HG03103 (cell line): ENCODE measurements around the gene TEC.
A peak's percentile ranks its signal among the peaks of the same experiment; 100 is the strongest.

Experiments used
- ATAC-seq: cut with Tn5 transposase; IDR thresholded peaks from one replicate; pipeline ENCODE4 v1.9.1; 2021; ENCODE audit warnings: low read depth; ENCODE audit not compliant: unreplicated experiment

TEC gene

DNA sequence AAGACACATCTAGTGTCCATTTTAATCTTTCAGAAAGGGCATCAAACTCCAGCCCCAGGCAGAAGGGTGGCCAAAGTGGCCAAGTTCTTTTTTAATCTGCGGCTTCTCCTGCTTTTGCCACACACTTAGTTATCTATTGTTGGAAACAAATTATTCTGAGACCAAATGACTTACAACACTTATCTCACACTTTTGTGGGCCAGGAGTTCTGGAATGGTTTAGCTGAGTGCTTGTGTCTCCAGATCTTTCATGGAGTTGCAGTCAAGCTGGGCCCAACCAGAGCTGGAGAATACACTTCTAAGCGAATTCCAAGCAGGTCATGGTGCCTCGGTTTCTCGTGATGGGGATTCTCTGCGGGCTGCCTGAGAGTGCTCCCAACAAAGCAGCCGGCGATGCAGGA lies 139.5 kb downstream of the TEC start:
- ATAC-seq: no peak

DNA sequence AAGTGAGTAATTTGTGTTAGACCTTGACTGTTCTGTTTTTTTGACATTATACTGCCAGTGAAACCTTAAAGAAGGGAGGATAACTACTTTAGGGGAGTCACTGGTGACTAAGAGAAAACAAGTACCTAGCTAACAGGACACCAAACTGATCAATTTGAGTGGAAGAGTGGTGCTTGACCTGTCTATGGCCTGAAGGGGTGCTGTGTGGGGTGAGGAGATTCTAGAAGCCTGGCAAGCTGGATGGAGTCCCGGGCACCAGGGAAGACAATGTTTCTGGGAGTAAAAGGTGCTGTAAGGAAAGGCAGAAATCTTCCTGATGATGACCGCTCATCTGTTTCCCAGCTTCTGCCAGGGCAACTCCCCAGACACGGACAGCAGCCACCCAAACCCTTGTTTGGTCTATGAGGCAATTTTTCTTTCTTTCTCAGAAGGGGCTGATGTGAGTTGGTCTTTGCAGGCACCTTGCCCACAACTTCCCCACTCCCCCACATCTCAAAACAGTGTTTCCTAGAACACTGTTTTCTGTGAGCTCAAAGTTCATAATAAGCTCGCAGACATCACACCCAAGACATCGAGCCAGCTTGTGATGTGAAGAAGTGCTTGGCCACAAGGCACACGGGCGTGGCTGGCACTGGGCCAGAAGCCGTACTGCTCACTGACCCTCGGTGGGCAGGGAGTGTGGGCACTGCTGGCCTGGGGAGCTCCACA lies 140.2 kb downstream of the TEC start:
- no peak for ATAC-seq

DNA sequence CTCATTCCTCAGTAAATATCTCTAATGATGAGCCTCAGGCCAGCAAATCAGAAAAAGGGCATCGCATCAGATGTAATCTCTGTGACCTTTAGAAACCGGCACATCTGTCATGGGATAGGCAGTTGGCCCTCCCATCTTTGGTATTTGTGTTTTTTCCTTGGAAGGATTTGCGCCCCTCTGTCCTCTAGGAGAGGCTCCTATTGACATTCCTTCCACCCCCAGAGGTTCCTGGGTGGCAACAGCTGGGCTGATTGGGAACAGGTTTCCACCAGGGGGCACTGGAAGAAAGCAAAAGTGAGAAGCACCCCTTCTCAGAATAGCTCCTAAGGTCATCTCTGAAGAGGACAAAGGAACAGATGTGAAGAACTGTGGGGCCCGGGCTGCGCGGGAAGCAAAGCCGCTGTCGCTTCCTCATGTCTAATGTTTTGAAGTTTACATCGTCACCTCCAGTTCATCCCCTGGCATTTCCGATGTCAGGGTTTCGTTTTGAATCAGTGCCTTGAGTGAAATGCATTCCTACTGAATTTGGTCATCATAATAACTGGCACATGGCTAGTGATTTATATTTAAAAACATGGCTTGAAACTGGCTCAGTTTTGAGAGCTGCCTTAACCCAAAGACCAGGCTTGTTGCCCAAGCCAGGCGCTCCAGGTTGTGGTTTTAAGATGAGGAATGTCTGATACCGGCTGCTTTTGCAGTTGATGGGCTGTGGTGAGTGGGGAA lies 141.8 kb downstream of the TEC start:
- ATAC-seq: peak; percentile 84

DNA sequence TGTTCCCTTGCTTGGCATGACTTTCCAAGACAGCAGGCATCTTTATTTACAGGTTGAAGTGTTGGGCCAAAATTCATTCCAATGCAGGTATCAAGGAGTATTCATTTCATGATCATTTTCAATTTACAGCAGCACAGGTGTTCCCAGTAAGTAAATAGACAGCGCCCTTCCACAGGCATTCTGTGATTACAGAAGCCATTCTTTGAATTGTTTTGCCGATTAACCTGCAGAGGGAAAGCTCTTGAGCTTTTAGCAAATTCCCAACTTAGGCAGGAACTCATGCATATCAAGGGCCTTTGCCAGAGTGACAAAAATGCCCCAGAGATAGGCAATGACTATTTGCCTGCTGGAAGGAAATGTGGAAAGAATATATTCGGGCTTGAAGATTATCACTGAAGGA lies 142.4 kb downstream of the TEC start:
- no peak for ATAC-seq

DNA sequence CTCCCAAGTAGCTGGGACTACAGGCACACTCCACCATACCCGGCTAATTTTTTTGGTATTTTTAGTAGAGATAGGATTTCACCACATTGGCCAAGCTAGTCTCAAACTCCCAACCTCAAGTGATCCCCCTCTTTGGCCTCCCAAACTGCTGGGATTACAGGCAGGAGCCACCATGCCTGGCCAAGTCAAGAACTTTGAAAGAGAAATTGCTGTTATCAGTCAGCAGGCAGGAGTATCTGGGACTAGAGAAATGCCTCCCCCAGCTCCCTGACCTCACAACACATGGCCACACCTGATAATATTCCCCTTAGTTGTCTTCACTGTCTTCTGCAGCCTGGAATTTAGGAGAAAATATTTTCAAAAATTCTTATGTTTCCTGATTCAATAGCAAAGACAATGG lies 143.0 kb downstream of the TEC start:
- no peak for ATAC-seq

DNA sequence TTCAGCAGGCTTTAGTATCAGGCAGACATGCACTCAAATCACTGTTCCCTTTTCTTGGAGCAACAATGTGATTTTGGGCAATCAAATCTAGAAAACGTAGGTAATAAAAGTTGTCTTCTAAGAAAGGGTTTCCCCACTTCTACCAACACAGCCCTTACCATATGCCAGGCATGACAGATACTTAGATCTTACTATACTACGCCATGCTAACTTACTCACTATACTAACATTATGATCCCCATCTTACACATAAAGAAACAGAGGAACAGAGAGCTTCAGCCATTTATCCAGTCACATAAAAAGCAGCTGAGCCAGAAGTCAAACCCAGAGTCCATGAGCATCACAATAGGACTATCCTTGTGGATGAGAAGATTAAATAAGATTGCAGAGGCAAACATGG lies 144.8 kb downstream of the TEC start:
- ATAC-seq: no peak

DNA sequence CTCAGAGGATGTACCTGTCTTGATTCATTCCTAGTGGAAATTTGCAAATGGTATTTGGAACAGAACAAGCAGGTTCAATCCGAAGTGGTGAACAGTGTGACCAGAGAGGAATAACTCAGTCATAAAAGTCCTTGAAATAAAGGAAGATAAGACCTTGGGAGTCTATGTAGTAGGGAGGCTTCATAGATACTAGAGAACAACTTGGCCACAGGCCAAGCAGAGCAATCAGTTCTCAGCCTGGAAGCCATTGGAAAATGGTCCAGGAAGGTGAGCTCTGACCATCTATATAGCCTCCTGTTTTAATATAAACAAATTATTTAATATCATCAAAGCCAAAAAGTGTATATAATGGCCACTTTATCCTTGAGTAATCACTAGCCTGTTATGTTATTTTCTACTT lies 146.9 kb downstream of the TEC start:
- ATAC-seq: no peak

DNA sequence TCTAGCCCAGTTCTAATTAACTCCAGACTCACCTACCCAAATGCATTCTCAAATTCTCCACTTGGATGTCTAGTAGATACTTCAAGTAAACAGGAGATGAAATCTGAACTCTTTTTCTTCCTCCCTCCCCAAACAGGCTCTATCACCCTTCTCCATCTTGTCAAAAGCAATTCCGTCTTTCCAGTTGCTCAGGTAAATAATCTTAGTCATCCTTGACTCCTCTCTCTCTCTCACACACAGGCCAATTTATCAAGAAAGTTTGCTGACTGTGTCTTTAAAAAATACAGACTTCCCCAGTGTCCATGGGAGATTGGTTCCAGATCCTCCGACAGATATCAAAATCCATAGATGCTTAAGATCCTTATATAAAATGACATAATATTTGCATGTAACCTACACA lies 148.5 kb downstream of the TEC start:
- no peak for ATAC-seq

DNA sequence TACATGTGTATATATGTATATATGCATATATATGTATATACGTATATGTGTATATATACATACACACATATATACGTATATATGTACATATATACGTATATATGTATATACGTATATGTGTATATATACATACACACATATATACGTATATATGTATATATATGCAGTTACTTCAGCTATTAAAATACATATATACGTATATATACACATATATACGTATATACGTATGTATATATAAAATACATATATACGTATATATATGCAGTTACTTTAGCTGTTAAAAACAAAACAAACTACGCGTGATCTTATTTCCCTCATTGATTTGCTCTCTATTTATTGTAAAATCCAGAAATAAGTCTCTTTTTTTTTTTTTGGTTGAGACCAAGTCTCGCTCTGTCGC lies 149.5 kb downstream of the TEC start:
- no peak for ATAC-seq

DNA sequence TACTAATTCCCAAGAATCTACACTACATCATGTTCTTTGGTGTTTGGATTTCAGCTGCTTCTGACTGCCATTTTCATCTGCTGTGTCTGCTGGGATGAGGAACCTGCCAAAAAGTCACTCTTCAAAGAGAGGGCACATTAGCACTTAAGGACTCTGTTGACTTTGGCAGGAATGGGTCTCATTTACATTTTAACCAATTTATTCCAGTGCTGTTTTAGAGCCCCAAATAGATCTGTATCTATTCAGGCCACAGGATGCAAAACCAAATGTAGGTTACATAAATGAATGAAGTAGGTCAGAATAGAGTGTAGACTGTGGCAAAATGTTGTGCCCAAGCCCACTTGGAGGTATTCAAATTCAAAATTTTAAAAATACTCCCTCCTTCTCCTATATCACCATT lies 150.0 kb downstream of the TEC start:
- ATAC-seq: no peak

DNA sequence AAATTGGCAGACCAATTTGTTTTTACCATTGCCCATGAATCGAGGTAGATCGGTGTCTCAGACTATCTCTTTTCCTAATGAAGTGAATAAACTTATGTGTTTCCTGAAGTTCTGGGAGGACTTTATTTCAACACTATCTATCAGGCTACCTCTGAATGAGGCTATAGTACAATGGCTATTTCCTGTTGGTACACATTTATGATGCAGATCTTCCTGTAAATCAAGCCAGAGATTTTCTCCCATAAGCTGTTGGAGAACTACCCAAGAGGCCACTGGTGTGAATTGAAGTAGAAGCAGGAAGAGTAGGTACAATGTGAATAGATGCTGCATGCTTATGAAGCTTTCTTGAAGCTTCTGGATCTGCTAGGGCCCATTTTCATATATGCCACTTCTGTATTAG lies 151.6 kb downstream of the TEC start:
- ATAC-seq: no peak

DNA sequence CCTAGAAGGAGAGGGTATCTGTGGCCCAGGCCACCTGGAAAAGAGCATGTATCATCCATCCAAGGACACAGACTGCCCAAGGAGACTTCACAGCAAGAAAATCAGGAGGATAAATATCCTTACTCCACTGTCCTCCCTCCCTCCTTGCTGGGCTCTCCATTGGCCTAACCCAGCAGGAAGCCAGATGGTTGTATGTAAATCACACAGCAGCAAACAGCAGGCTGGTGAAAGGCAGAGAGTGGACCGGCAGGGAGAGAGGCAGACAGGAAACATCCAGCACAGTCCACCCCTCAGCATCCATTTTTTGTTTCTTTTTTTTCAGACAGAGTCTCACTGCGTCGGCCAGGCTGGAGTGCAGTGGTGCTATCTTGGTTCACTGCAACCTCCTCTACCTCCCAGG lies 153.1 kb downstream of the TEC start:
- ATAC-seq: no peak

DNA sequence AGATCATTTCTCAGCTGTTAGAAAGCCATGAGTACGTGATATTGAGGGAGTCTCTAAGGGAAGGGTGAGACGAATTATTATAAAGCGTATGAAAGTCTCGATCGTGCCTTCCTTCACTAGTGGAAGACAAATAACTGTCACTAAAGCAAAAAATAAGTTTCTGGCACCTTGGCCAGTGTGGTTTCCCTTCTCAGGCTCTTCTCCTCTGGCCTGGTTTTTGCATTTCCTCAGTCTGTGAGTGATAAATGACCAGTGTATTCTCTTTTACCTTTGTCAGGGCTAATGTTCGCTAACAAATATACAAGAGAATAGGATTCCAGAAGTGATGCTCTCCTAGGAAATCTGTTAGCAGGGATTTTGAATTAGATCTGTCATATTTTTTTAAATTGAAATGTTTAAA lies 155.2 kb downstream of the TEC start:
- ATAC-seq: no peak

DNA sequence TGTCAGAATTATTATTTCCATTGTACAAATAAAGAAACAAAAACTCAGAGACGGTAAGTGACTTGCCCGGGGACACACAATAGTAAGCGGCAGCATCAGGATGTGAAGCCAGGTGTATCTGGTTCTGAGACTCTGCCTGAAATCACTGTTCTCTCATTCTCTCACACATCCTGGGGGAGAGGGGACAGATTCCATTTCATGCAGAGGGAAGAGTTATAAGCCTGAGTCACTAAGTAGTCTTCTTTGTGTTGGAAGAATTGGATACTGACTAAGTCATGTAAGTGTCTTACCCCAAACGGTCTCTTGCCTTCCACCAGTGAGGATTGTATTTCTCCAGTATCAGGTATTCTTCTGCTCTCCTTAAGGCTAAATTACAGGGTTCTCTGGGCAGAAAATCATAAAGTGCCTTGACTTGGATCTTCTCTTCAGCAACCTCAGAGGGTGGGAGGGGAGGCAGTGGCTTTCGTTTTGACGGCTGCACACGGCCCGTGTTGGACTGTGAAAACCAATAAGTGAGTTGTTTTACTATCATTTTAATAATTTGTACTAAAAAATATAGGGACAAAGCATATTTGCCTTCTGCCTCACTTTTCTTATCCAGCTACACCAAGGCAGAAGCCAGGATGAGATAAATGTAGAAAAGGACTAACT lies 157.5 kb downstream of the TEC start:
- ATAC-seq: no peak

DNA sequence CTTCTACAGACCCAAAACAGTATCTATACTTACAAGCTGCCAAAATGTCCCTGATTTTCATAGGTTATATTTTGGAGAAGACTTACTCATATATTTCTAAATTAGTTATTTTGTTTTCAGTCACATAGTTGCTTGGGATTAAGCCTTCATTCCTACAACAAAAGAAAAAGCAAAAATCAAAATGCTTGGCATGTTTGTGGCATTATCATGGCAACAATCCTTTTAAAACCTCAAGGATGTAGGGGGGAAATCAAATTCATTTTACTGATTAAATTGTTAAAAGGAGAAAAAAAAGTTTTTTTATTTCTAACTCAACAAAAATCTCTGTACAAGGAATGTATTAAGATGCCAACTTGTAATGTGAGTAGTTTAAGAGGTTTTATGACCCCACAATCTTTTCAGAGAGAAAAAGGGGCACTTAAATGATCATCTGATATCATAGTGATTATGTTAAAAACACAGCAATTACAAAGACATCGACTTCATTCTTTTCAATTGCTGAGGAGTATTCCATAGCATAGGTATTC lies 159.1 kb downstream of the TEC start:
- ATAC-seq: no peak

DNA sequence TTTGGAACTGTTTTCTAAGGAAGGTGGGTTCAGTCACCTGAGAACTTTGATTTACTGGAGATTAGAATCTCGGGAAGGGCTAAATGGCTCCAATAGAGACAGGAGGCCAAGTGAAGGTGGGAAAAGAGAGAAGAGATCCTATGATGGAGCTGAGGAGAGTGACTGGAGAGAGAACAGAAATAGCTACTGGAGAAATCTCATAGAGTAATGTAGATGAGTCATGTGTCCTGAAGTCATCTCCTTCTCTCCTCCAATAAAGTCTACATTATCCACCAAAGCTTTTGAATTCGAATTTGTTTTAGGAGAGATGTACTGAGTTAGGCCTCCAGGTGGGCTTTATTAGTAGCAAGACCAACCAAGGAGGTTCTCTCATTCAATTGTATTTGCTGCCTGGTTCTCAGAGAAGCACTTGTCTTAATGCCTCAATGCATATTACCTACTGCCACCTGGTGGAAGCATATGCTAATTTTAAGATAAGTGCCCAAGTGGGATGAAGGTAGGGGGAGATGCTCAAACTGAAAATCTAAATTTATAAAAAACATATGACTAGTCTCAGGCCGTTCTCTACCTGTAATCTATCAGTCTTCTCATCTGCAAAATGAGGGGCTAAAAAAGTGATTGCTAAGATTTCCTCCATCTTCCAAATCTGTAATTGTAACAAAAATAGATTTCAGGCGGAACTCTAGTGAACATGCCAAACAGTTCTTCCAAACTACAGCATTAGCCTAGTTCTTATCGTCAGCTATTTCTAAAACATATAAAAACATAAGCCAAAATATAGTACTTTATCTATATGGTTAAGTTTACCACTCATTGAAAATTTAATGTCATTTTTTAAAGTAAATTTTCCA lies 160.0 kb downstream of the TEC start:
- ATAC-seq: peak; percentile 80

DNA sequence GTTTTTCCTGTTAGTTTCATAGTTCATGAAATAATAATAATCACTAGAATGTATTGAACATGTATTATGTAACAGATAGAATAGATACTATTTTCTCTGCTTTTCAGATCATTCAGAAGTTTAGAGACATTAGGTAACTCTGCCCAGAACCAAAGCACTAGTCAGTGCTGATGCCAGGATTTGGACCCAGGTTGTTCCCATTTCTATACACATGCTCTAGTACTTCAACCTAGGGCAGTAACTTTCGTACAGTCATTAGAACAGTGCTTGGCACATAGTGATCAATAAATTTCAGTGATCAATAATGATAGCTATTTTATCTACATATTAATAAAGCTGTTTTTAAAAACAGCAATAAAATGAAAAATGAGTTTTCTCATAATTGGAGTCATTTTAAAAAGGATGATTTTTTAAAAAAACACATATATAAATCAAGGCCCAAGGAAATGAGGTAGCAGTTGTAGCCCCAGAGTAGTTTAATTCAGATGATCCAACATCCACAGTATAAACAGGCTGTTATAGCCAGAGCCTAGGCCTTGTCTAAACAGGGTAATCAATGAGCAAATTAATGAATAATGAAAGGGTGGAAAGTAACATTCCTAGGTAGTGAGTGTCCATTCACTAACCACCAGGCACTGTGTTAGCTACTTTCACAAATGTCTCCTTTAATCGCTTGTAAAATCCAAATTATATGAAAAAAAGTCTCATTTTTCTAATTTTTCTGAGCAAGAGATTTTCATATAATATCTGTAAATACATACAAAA lies 161.1 kb downstream of the TEC start:
- ATAC-seq: no peak

DNA sequence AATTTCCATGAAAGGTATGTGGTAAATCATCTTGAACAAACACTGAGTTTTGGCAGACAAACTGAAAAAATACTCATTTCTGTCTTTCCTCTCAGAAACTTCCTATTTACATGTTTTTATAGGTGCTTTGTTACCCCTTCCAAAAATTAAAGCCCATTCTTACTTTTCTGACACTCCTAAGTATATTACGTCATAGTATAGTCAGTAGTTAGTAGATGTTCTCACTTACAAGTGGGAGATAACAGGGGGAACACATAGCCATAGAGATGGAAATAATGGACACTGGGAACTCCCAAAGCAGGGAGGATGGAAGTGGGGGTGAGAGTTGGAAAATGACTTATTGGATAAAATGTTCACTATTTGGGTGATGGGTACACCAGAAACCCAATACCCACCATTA lies 164.4 kb downstream of the TEC start:
- ATAC-seq: no peak

DNA sequence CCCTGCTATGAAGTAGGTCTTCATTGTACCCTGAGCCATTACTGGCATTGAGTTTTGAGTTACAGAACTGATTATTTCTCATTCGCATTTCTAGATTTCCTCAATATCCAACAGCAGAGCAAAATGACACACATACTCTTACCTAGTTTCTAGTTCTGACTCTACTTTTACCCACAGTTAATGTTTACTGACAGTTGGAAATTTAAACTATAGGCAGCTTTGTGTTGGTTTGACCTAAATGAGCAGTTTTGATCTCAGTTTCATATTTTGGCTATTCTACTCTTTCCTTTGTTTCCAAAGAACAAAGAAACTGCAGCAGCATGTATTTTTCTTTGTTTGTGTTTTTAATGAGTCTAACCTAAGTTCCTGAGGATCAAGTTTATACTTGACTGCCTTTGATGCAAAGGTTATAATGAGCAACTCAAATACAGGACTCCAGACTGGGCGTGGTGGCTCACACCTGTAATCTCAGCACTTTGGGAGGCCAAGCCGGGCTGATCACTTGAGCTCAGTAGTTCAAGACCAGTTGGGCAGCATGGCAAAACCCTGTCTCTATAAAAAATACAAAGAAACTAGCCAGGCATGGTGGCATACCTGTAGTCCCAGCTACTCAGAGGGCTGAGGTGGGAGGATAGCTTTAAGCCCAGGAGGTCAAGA lies 166.0 kb downstream of the TEC start:
- ATAC-seq: peak; percentile 68

DNA sequence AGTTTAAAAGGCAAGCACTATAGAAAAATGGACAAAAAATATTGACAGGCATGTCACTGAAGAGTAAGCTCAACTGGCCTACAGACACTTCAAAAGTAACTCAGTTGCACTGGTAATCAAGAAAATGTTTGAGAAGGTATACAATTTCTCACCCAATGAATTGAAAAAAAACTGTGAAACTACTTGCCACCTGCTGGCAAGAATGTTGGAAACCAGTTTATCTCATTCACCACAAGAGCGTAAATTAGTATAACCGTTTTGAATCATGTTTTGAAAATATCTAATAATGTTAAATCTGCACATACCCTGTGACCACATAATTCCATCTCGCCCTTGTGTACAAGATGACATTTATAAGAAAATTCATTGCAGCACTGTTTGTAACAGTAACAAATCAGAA lies 167.3 kb downstream of the TEC start:
- ATAC-seq: no peak
